ENCODE data around the gene CLDN6. TPM values are rescaled to one million over a fixed set of nuclear protein-coding genes. Genes with fewer than 3 reads are reported as not detected.

Gene CLDN6
- total and polyA plus RNA-seq, 5 donors: not detected

GRCh38 chr16:2966043-2966807 is 51.8 kb downstream of the CLDN6 start:
- no peak for ATAC-seq
- peak in 2 of 3 donors; percentile 41 to 44 for DNase-seq
- peaks cover 4% of the 10 kb centered on the region for H3K4me1 ChIP-seq (ENCODE audit: control insufficient read depth, insufficient read depth, low read length)
- no peak overlapping the region for H3K27ac ChIP-seq (ENCODE audit: low read length)
- intact Hi-C loops (cut with DNase I): no loop called here
- H3K9me3 ChIP-seq (ENCODE audit: control insufficient read depth, low read length): no peaks in the 10 kb centered on the region
- WGBS: 54% methylated on average over 39 of the region's 39 CpGs
- no peak overlapping the region for H3K4me3 ChIP-seq (ENCODE audit: low read length)
- no peaks in the 10 kb centered on the region for H3K27me3 ChIP-seq (ENCODE audit: control insufficient read depth, insufficient read depth)

Other genes starting within 250 kb of the CLDN6 start
- 100 to 1,000 TPM; 235 to 320 (median 280) TPM for gene ELOB, start 240.9 kb downstream of the CLDN6 start, total RNA-seq
- gene ELOB, start 240.9 kb downstream of the CLDN6 start, polyA plus RNA-seq: 625 TPM
- gene PRSS33, start 230.6 kb downstream of the CLDN6 start, total RNA-seq: not detected
- gene PRSS33, start 230.6 kb downstream of the CLDN6 start, polyA plus RNA-seq: not detected
- gene PRSS41, start 219.7 kb downstream of the CLDN6 start, total RNA-seq: not detected
- gene PRSS41, start 219.7 kb downstream of the CLDN6 start, polyA plus RNA-seq: not detected
- not detected for gene PRSS21, start 200.9 kb downstream of the CLDN6 start, total RNA-seq
- gene PRSS21, start 200.9 kb downstream of the CLDN6 start, polyA plus RNA-seq: not detected
- gene ZG16B, start 187.9 kb downstream of the CLDN6 start, total RNA-seq: under 1 TPM in 3 of 4 donors, not detected in 1; 0.35 to 0.64 (median 0.51) TPM
- gene ZG16B, start 187.9 kb downstream of the CLDN6 start, polyA plus RNA-seq: not detected
- gene PRSS22, start 160.0 kb downstream of the CLDN6 start, total RNA-seq: not detected
- gene PRSS22, start 160.0 kb downstream of the CLDN6 start, polyA plus RNA-seq: not detected
- 10 to 100 TPM; 26.6 to 37.2 (median 29.1) TPM for gene FLYWCH2, start 135.0 kb downstream of the CLDN6 start, total RNA-seq
- 44.3 TPM for gene FLYWCH2, start 135.0 kb downstream of the CLDN6 start, polyA plus RNA-seq
- 10 to 100 TPM; 35.8 to 43.9 (median 36.4) TPM for gene FLYWCH1, start 106.3 kb downstream of the CLDN6 start, total RNA-seq
- 28.9 TPM for gene FLYWCH1, start 106.3 kb downstream of the CLDN6 start, polyA plus RNA-seq
- not detected for gene KREMEN2, start 53.9 kb downstream of the CLDN6 start, total RNA-seq
- not detected for gene KREMEN2, start 53.9 kb downstream of the CLDN6 start, polyA plus RNA-seq
- 1 to 10 TPM; 4.0 to 8.8 (median 5.5) TPM for gene PAQR4, start 48.8 kb downstream of the CLDN6 start, total RNA-seq
- 10.3 TPM for gene PAQR4, start 48.8 kb downstream of the CLDN6 start, polyA plus RNA-seq
- gene PKMYT1, start 37.7 kb downstream of the CLDN6 start, total RNA-seq: 1 to 10 TPM in 2 of 4 donors, not detected in 2; 1.1 to 2.1 TPM
- 2.1 TPM for gene PKMYT1, start 37.7 kb downstream of the CLDN6 start, polyA plus RNA-seq
- under 1 TPM; 0.14 to 0.46 (median 0.25) TPM for gene CLDN9, start 5.3 kb downstream of the CLDN6 start, total RNA-seq
- gene CLDN9, start 5.3 kb downstream of the CLDN6 start, polyA plus RNA-seq: 0.41 TPM
- 10 to 100 TPM; 13.8 to 50.8 (median 28.0) TPM for gene TNFRSF12A, start 2.2 kb upstream of the CLDN6 start, total RNA-seq
- 94.7 TPM for gene TNFRSF12A, start 2.2 kb upstream of the CLDN6 start, polyA plus RNA-seq
- gene HCFC1R1, start 5.8 kb upstream of the CLDN6 start, total RNA-seq: 10 to 100 TPM; 43.7 to 80.5 (median 64.6) TPM
- gene HCFC1R1, start 5.8 kb upstream of the CLDN6 start, polyA plus RNA-seq: 122 TPM
- 10 to 100 TPM; 11.1 to 13.7 (median 13.0) TPM for gene THOC6, start 5.9 kb upstream of the CLDN6 start, total RNA-seq
- 13.1 TPM for gene THOC6, start 5.9 kb upstream of the CLDN6 start, polyA plus RNA-seq
- gene BICDL2, start 18.8 kb upstream of the CLDN6 start, total RNA-seq: not detected
- gene BICDL2, start 18.8 kb upstream of the CLDN6 start, polyA plus RNA-seq: not detected
- 1 to 10 TPM in 2 of 4 donors, under 1 TPM in 2; 0.72 to 1.7 (median 0.95) TPM for gene MMP25, start 28.4 kb upstream of the CLDN6 start, total RNA-seq
- gene MMP25, start 28.4 kb upstream of the CLDN6 start, polyA plus RNA-seq: 0.68 TPM
- 10 to 100 TPM; 27.5 to 55.0 (median 37.8) TPM for gene IL32, start 47.5 kb upstream of the CLDN6 start, total RNA-seq
- gene IL32, start 47.5 kb upstream of the CLDN6 start, polyA plus RNA-seq: 62.8 TPM
- gene ZSCAN10, start 81.1 kb upstream of the CLDN6 start, total RNA-seq: not detected
- gene ZSCAN10, start 81.1 kb upstream of the CLDN6 start, polyA plus RNA-seq: not detected
- 10 to 100 TPM in 1 of 4 donors, 1 to 10 TPM in 3; 6.4 to 10.1 (median 9.2) TPM for gene ZNF205, start 94.4 kb upstream of the CLDN6 start, total RNA-seq
- gene ZNF205, start 94.4 kb upstream of the CLDN6 start, polyA plus RNA-seq: 10.9 TPM
- 1 to 10 TPM; 6.2 to 8.7 (median 7.6) TPM for gene ZNF213, start 116.8 kb upstream of the CLDN6 start, total RNA-seq
- gene ZNF213, start 116.8 kb upstream of the CLDN6 start, polyA plus RNA-seq: 7.2 TPM
- not detected for gene OR1F1, start 170.0 kb upstream of the CLDN6 start, total RNA-seq
- gene OR1F1, start 170.0 kb upstream of the CLDN6 start, polyA plus RNA-seq: not detected
- 1 to 10 TPM; 4.9 to 7.9 (median 6.1) TPM for gene ZNF200, start 217.0 kb upstream of the CLDN6 start, total RNA-seq
- gene ZNF200, start 217.0 kb upstream of the CLDN6 start, polyA plus RNA-seq: 2.9 TPM
- gene MEFV, start 238.4 kb upstream of the CLDN6 start, total RNA-seq: 1 to 10 TPM in 3 of 4 donors, under 1 TPM in 1; 0.91 to 1.6 (median 1.6) TPM
- 0.32 TPM for gene MEFV, start 238.4 kb upstream of the CLDN6 start, polyA plus RNA-seq

Measured in right cardiac atrium (tissue), 5 donors.